ENCODE results near the gene GPATCH8. TPM values are rescaled to one million over a fixed set of nuclear protein-coding genes. Genes with fewer than 3 reads are reported as not detected.
"Not testable (repeated sequence)": the region's sequence is repeated elsewhere in the genome, so short reads cannot be mapped to it uniquely, and the experiment has no call there.

Gene GPATCH8
- total RNA-seq, 1 donor from 2014 or later = 62.6 TPM

DNA sequence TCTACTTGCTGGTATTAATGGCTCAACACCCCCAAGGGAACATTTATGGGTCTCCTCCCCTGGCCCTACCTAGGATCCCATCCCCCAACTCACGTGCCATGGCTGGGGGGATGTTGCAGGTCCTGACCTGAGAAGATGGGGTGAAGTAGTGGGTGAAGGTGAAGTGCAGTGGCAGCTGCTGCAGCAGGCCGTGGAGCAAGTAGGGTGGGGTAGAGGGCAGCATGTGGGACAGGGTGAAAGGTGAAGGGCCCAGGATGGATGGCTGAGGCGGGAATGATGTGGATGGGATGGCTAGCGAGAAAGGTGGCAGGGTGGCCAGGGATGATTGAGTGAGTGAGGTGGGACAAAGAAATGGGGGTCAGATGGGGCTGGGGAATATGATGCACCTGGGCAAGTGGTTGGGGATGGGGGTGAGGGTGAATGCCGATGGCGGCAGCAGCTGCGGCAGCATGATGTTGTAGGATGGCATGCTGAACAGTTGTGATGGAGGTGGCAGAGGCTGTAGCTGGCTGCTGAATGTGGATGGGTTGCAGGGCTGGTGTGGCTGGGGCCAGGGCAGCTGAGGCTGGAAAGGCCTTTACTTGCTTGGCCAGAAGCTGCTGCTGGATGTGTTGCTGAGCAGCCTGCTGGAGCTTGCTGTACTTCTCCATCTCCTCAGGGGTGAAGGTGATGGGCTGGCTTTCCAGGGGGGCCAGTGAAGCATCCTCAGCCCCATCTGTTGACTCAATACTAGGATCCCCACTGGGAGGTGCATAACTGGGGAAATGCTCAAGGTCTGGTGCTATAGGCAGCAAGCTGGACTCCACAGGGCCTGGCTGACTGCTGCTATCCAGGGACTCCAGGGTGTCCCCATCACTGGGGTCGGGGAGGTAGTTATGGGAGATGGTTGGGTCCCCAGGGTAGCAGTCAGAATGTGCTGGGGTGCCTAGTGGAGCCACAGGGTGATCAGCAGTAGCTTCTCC lies 105.4 kb downstream of the GPATCH8 start:
- H3K9me3 Mint-ChIP-seq (ENCODE audit: unreplicated experiment) = peaks cover 4% of the 10 kb centered on the region
- DNase-seq = no peak
- H3K36me3 Mint-ChIP-seq (ENCODE audit: unreplicated experiment) = peaks cover 5% of the 10 kb centered on the region
- H3K4me3 Mint-ChIP-seq (ENCODE audit: unreplicated experiment) = no peak overlapping the region
- no peak for TF ChIP-seq CTCF (IDR thresholded peaks at IDR 0.05; ENCODE audit: partially characterized antibody, unreplicated experiment)
- peaks cover 5% of the 10 kb centered on the region for H3K4me1 Mint-ChIP-seq (ENCODE audit: low read depth, unreplicated experiment)
- H3K27ac Mint-ChIP-seq (ENCODE audit: unreplicated experiment) = no peak overlapping the region
- H3K27me3 Mint-ChIP-seq (ENCODE audit: unreplicated experiment) = peaks cover 5% of the 10 kb centered on the region

GRCh38 chr17:44396946-44397345 lies 106.3 kb downstream of the GPATCH8 start:
- Mint-ChIP-seq H3K4me3 (ENCODE audit: unreplicated experiment) (no peak overlapping the region), H3K27ac (ENCODE audit: unreplicated experiment) (no peak overlapping the region), H3K4me1 (ENCODE audit: low read depth, unreplicated experiment) (peaks cover 5% of the 10 kb centered on the region), H3K36me3 (ENCODE audit: unreplicated experiment) (peaks cover 5% of the 10 kb centered on the region), H3K27me3 (ENCODE audit: unreplicated experiment) (peaks cover 5% of the 10 kb centered on the region), H3K9me3 (ENCODE audit: unreplicated experiment) (peaks cover 4% of the 10 kb centered on the region)
- no peak for TF ChIP-seq CTCF (IDR thresholded peaks at IDR 0.05; ENCODE audit: partially characterized antibody, unreplicated experiment)
- no peak for DNase-seq

DNA sequence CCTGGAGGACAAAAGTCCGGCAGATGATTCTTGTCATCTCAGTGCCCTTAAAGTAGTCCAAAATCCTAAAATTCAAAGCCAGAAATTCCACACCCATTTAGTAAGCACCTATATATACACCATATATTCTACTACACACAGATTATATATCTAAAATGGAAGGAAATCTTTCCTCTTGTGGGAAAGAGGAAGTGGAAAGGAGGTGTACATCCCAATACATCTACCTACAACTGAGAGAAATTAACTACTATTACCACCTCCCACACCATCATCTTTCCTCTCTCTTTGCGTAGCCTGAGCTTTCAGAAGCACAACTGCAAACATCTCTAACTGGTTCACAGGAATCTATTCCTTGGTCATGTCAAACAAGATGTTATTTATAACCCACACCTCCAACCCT lies 108.4 kb downstream of the GPATCH8 start:
- H3K27ac Mint-ChIP-seq (ENCODE audit: unreplicated experiment) = no peak overlapping the region
- TF ChIP-seq CTCF (IDR thresholded peaks at IDR 0.05; ENCODE audit: partially characterized antibody, unreplicated experiment) = no peak
- H3K27me3 Mint-ChIP-seq (ENCODE audit: unreplicated experiment) = peaks cover 6% of the 10 kb centered on the region
- peaks cover 1% of the 10 kb centered on the region for H3K4me1 Mint-ChIP-seq (ENCODE audit: low read depth, unreplicated experiment)
- no peak overlapping the region for H3K4me3 Mint-ChIP-seq (ENCODE audit: unreplicated experiment)
- peaks cover under 1% of the 10 kb centered on the region for H3K9me3 Mint-ChIP-seq (ENCODE audit: unreplicated experiment)
- DNase-seq = no peak
- peaks cover under 1% of the 10 kb centered on the region for H3K36me3 Mint-ChIP-seq (ENCODE audit: unreplicated experiment)

DNA sequence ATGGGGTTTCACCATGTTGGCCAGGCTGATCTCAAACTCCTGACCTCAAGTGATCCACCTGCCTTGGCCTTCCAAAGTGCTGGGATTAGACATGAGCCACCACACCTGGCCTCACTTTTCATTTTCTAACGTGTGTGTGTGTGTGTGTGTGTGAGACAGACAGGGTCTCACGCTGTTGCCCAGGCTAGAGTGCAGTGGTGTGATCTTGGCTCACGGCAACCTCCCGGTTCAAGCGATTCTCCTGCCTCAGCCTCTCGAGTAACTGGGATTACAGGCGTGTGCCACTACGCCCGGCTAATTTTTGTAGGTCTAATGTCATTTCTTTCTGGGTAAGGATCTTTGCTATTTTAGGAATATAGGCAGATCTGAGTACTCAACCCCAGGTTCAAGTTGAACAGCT lies 109.1 kb downstream of the GPATCH8 start:
- DNase-seq; H3K9me3 Mint-ChIP-seq (ENCODE audit: unreplicated experiment); H3K4me1 Mint-ChIP-seq (ENCODE audit: low read depth, unreplicated experiment); H3K27ac Mint-ChIP-seq (ENCODE audit: unreplicated experiment); H3K36me3 Mint-ChIP-seq (ENCODE audit: unreplicated experiment); H3K4me3 Mint-ChIP-seq (ENCODE audit: unreplicated experiment); H3K27me3 Mint-ChIP-seq (ENCODE audit: unreplicated experiment): not testable (repeated sequence)

DNA sequence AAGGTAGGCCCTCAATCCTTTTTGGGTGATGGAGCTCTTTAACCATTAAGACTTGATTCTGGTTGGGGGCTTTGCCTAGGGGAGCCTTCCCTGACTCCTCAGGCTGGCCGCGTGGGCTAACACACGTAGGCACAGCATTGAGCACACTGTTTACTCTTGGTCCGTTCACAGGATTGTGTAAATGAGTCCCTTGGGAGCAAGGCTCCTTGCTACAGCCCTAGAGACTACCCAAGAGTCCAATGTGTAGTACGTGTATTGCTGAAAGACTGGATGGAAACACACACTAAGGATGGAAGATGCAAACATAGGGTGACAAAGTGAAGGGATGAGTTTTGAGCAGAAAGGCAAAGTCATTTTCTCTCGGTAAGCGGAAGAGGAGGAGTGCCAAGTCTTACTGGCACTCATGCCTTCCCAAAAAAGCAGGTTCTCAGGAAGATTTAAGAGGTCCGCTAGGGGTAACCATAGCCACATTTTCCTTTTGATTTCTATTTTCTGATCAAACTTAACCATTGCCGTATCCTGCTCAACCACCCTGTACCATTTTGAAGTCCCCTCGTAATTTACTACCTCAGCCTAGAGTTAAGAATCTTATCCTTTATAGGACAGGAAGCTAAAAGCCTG lies 112.8 kb downstream of the GPATCH8 start:
- Mint-ChIP-seq H3K27me3 (ENCODE audit: unreplicated experiment) (peaks cover 10% of the 10 kb centered on the region), H3K27ac (ENCODE audit: unreplicated experiment) (no peak overlapping the region), H3K36me3 (ENCODE audit: unreplicated experiment) (no peaks in the 10 kb centered on the region), H3K4me3 (ENCODE audit: unreplicated experiment) (no peak overlapping the region), H3K4me1 (ENCODE audit: low read depth, unreplicated experiment) (no peaks in the 10 kb centered on the region), H3K9me3 (ENCODE audit: unreplicated experiment) (peaks cover 2% of the 10 kb centered on the region)
- no peak for TF ChIP-seq CTCF (IDR thresholded peaks at IDR 0.05; ENCODE audit: partially characterized antibody, unreplicated experiment)
- no peak for DNase-seq
